Measurements from ENCODE around the gene HMX3.

DNA sequence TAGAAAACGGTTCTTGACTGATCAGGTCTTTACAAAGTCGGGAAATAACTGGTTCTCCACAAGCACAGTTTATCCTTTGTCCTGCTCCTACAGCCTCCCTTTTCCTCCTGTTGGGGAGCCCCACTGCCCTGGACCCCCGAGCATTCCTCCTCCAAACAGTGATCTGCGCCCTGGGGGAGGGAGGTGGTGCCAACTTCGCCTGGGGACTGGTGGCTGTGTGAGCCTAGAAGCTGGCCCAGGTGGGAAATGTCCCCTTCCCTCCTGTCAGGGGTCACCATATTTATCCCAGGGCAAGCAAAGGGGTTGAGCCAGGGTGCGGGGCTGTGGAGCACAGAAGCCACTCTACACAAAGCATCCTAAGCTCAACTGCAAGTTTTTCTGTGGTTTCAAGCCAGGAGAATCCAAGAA lies 5.2 kb downstream of the HMX3 start:
- TF ChIP-seq, protein P1, sequence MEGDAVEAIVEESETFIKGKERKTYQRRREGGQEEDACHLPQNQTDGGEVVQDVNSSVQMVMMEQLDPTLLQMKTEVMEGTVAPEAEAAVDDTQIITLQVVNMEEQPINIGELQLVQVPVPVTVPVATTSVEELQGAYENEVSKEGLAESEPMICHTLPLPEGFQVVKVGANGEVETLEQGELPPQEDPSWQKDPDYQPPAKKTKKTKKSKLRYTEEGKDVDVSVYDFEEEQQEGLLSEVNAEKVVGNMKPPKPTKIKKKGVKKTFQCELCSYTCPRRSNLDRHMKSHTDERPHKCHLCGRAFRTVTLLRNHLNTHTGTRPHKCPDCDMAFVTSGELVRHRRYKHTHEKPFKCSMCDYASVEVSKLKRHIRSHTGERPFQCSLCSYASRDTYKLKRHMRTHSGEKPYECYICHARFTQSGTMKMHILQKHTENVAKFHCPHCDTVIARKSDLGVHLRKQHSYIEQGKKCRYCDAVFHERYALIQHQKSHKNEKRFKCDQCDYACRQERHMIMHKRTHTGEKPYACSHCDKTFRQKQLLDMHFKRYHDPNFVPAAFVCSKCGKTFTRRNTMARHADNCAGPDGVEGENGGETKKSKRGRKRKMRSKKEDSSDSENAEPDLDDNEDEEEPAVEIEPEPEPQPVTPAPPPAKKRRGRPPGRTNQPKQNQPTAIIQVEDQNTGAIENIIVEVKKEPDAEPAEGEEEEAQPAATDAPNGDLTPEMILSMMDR (IDR thresholded peaks at IDR 0.05; ENCODE audit: control extremely low read depth in 1 of 3, insufficient read depth in 1 of 3, low read depth in 1 of 3, low read length in 3 of 3): no peak
- TF ChIP-seq YY1 (IDR thresholded peaks at IDR 0.05; ENCODE audit: low read depth, low read length) (no peak), GABPA (IDR thresholded peaks at IDR 0.05; ENCODE audit: borderline replicate concordance, insufficient read depth, low read length) (no peak)
